GM21717 (cell line): ENCODE measurements around the gene DENND6A.
"Not testable (repeated sequence)": the region's sequence is repeated elsewhere in the genome, so short reads cannot be mapped to it uniquely, and the experiment has no call there.

Experiments used
- ATAC-seq: cut with Tn5 transposase; IDR thresholded peaks from one replicate; pipeline ENCODE4 v1.9.1; 2021; ENCODE audit warnings: mild to moderate bottlenecking, moderate library complexity; ENCODE audit not compliant: unreplicated experiment

DENND6A gene

DNA sequence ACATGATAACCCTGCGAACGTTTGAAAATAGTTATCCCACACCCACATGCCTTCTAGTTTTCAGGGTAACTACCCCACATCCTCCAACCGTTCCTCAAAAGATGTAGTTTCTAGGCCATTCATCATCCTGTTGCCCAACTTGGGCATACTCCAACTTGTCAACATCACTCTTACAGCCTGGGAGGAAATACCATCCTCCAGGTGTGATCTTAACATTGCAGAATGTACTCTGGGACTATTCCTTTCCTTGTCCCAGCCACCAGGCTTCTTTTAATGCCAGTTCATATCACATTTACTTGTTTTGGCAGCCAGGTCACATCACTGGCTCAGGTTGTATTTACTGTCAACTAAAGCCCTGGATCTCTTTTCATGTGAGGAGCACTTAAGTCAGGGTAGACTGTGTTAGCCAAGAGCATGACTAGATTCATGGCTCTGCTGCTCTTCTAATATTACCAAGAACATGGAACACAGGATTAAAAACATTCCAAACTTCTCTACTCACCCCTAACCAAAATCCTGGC, 4.0 kb upstream of the DENND6A start:
- ATAC-seq, result no peak

DNA sequence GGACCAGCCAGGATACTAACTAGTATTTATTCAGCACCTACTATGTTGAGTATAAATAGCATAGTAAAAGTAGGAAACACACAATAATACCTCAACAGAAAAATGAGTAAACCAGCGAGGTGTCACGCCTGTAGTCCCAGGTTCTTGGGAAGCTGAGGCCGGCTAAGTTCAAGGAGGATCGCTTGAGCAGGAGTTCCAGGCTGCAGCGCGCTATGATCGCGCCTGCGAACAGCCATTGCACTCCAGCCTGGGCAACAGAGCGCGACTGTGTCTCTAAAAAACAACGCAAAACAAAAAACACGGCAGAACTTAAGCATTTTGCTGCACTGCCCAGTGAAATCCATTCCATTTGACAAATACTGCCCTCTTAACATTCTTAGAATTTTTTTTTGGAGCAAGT, 1.3 kb upstream of the DENND6A start:
- no peak for ATAC-seq

DNA sequence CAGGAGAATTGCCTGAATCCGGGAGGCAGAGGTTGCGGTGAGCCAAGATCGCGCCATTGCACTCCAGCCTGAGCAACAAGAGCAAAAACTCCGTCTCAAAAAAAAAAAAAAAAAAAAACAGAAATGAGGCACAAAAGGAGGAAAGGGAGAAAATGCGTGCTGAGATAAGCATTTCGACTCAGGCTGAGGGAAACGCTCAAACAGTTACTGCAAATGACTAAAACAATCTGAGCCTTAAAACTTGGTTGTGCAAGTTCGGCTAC, 813 bp downstream of the DENND6A start:
- ATAC-seq, result not testable (repeated sequence)

DNA sequence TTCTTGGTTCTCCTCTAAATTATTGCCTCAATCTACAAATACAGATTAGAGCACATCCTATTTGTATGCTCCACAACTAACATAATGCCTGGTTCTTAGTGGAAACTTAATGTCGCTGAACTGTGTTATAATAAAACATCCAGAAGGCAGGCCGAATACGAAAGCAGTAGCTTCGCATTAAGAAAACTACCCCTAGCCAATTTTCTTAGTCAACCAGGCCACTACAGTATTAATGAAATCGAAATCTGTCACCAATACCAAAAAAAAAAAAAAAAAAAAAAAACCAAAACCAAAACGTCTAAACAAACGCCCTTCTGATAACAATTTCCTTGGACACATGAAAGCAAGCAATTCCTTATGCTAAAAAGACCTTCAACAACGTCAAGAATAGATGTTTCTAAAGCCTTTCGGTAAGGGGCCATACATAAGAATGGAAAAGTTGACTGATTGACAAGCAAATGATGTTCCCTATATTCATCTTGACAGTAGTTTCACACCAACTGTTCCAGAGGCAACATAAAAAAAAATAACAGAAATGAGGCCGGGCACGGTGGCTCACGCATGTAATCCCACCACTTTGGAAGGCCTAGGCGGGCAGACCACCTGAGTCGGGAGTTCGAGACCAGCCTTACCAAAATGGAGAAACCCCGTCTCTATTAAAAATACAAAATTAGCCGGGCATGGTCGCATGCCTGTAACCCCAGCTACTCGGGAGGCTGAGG, 1.3 kb downstream of the DENND6A start:
- no peak for ATAC-seq

DNA sequence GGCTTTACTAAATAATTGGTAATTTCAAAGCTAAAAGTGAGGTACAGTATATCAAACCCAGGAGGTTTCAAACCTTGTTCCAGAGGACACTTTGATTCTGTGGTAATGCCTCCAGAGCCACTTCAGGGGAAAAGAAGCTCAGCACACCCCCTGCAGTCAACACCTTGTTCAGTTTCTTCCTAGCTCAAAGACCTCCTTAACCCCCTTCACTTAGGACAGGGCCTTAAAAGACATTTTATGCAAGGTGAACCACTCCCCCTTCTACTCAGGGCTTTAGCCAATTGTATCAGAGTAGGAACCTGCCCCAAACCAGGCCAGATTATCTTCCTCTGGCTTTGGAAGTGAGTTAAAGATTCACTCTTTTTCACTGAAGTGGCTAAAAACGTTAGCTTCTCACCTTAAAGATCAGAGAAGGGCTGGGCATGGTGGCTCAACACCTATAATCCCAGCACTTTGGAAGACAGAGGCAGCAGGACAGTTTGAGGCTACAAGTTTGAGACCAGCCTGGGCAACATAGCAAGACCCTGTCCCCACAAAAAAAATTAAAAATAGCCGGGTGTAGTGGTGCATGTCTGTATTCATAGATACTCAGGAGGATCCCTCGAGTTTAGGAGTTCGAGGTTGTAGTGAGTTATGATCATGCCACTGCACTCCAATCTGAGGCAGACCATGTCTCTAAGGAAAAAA, 3.4 kb downstream of the DENND6A start:
- no peak for ATAC-seq

DNA sequence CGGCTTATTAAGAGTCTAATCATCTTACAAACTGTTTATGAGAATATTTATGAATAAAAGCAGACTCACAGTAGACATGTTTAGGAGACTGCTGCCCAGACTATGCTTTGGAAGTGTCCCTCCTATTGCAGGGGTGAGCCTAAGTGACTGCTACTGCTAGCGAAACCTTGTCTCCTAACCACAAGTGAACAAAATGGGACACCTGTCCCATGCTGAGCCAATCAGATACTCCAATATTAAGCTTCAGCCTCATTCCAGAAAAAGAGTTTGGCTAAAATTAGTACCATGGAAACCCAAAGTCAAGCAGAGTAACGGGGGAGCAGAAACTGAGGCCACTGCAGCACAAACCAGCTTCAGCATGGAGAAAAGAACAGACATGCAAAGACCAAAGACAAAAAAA, 4.6 kb downstream of the DENND6A start:
- no peak for ATAC-seq

DNA sequence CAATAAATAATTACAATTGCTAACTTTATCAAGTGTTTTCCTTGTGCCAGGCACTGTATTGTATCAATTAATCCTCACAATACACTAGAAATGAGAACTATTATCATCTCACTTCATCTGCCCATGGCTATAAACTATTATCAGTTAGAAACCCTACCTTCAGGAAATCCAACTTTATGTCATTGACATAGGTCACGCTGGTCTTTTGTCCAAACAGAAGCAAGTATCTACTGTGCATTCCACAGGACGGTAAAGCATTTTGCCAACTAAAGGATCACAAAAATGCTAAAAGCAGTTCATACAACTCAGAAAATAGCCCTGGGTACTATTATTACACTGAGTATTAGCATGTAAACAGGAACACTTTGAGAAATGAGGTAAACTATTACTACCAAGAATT, 9.6 kb downstream of the DENND6A start:
- ATAC-seq, result no peak

DNA sequence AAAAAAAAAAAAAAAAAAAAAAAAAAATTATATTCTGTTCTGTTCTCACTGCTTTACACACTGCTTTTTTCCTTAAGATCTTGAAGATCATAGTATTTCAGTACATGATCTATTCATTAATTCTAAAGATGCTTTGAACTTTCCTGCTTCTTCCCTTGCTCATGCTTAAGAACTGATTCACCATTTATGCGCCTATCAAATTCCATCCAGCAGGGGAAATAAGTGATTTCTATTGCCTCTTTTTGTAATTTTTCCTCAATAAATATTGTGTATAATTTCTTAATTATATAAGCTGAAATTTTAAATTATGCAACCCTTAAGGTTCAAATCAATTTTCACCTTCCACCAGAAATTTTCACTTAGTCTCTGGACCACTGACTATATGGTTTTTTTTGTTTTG, 10.6 kb downstream of the DENND6A start:
- ATAC-seq, result no peak

DNA sequence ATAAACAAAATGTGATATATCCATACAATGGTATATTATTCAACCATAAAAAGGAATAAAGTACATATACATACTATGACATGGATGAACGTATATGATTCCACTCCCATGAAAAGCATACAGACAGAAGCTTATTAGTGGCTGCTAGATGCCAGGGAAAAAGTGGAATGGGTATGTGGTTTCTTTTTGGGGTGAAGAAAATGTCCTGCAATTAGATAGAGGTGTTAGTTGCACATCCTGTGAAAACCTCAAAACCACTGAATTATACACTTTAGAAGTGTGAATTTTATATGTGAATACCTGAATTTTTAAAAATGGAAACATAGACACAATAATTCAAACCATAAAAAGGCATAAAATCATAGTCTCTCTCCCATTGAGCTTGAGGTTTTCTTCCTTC, 11.2 kb downstream of the DENND6A start:
- no peak for ATAC-seq

DNA sequence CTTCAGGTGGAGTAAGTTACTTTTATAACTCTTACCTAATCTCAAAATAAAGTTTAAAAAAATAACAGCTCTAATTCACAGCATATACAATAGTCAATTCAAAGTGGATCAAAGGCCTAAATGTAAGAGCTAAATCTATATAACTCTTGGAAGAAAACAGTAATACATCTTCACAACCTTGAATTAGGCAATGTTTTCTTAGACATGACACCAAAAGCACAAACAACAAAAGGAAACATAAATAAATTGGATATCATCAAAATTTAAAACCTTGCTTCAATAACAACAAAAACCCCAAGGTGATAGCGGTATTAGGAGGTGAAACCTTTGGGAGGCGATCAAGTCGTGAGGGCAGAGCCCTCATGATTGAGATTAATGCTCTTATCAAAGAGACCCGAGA, 12.8 kb downstream of the DENND6A start:
- no peak for ATAC-seq

DNA sequence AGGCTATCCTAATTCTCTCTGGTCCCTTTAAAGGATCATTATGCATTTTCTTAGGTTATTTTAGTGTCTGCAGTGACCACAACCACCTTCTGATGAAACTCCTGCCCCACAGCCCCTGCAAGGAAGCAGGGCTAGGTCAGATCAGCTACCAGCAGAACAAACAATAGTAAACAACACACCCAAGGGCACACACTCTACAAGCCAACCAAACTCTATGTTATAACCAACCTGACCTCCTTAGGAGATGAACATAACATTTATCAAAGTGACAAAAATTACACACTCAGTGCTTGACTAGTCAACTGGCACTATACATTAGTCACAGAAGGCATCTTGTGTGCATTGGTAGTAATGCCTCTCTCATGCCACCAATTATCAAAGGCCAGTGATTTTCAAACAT, 17.3 kb downstream of the DENND6A start:
- ATAC-seq, result no peak

DNA sequence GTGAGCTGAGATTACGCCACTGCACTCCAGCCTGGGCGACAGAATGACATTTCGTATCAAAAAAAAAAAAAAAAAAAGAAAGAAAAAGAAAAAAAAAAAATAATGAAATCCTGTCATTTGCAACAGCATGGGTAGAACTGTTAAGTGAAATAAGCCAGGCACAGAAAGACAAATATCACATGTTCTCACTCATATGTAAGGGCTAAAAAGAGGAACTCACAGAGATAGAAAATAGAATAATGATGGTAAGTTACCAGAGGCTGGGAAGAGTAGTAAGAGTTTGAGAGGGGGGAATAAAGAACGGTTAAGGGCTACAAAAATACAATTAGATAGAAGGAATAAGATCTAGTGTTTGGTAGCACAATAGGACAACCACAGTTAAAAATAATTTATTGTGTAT, 19.7 kb downstream of the DENND6A start:
- ATAC-seq, result no peak

DNA sequence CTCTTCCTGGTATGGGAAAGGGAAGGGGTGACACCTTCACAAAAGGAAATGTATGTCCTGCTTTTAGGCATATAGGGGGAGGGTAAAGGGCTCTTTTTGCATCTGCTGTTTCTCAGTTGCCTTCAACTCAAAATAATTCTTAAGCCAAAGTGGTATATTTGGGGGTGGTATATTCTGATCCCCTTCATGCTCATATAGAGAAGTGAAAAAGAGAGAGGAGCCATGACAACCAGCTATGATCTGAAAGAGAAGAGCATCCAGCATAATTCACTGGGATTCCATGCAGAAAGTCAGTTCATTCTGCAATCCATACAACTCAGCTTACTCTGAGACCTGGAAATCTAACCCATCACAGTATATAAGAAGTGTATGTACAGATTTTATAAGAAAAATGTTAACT, 22.3 kb downstream of the DENND6A start:
- no peak for ATAC-seq

DNA sequence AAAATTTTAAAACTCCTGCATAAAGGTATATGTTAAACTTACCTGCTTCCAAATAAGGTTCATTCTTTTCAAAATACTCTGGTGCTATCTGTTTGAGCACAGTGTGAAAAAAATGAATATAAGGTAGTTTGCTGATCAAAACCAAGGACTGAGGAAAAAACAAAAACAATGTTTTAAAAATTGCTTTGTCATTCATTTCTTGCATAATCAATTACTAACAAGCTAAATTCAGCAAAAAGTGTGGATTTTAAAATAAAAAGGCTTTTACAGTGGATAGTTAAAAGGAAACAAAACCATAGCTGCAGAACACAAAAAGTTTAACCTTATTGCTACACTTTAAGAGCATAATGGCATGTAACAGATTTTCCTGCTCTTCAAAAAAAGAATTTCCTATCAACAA, 31.5 kb downstream of the DENND6A start:
- ATAC-seq, result no peak

DNA sequence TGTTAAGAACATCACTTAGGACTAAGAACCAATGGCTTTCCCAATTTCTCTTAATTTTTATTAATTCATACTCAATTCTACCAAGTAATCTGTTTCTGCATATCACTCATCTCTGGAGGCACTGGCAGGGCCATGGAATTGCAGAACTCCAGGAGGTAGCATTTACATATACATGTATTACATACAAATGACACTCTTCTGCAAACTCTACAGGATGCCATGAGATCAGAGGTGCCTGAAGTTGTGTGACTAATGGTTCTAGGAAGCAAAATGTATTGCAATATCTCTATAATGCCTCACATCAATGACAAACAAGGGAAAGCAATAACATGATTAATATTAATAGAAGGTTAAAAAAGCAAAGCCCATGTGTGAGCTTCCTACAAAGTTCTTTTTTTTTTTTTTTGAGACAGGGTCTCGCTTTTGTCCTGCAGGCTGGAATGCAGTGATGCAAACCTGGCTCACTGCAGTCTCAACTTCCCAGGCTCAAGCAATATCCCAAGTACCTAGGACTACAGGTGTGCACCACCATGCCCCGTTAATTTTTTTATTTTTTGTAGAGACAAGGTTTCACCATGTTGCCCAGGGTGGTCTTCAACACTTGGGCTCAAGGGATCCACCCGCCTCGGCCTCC, 33.0 kb downstream of the DENND6A start:
- no peak for ATAC-seq

DNA sequence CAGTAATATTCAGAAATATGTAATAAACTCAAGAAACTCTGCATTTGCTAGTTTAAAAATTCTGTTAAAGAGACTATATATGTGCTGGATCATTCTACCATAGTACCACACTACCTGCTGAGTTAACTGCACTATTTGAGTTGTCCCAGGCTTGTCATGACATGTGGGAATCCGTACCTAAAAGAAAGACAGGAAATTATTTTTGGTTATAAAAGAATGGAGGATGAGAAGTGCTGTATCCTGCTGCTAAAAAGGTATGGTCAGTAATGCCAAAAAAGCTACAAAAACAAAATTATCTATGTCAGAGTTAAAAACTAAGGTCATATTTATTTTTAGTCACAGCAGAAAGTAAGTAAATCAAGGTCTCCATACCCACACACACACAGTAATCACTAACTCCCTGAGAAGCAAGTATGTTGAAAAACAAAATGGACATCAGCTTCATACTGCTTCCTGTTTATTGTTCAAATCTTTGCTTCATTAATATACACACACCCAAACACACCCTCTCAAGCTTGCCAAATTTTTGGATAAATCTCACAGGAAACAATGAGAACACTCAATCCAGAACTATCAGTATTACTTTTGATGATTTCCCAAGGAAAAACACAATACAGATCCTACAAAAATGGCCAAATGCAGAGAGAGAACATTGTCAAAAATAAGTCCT, 33.7 kb downstream of the DENND6A start:
- no peak for ATAC-seq

DNA sequence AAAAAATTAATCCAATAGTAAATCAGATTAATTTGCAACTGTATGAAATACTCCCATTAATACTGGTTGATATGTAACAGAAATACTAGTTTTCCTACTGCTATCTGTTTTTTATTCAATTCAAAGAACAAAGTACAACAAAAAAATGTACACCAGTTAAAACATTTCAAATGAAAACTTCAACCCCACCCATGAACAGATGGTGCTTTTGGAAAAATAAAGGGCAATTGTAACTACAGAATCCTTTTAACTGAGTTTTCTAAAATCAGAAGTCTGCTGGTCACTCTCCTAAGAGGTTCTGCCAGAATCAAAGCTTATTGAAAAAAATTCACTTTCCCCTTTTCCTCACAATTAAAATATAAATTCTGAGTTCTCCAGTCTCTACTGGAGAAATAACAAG, 34.3 kb downstream of the DENND6A start:
- ATAC-seq, result no peak

DNA sequence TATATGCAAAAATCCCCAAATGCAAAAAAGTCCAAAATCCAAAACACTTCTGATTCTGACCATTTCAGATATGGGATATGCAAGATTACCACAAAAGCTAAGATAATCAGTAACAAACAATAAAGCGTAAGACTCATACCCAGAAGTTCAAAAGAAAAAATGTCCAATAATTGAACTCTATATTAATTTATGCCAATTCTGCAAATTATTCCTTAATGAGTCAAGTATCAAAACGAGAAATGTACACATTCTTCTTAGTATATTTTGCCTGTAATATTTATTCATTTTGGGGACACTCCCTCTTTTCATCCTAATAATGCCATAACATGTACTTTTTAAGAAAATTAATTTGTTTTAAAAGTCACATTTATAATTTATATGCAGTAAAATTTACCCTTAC, 37.1 kb downstream of the DENND6A start:
- ATAC-seq, result no peak

DNA sequence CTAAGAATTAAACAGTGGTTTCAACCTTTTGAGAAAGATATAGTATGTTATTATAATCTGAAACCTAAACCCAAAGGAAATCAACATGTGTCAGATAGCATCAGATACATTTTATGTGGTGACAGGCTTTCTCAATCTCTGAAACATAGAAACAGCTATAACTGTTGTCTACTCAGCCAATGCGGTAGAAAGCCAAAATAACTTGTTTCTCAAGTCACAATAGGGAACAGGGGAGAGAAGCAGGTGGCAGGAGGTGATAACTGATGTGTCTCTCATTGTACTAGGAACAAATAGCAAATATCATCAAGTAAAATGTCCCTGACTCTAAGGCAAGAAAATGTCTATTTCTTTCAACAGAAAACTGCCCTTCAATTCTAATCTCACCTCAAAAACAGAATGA, 38.6 kb downstream of the DENND6A start:
- ATAC-seq, result no peak

DNA sequence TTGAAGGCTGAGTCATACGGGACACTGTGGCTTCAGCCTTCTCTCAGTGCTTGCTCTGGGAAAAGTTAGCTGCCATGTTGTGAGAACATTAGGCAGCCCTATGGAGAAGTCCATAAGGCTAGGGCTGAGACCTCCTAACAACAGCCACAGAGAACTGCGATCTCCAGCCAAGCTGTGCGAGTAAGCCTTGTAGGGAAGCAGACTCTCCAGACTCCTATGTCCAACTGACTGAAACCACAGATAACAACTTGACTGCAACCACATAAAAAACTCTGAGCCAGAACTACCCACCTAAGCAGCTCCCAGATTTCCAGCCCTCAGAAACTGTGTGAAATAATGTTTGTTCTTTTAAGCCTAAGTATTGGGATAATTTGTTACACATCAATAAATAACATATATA, 40.7 kb downstream of the DENND6A start:
- ATAC-seq, result no peak

DNA sequence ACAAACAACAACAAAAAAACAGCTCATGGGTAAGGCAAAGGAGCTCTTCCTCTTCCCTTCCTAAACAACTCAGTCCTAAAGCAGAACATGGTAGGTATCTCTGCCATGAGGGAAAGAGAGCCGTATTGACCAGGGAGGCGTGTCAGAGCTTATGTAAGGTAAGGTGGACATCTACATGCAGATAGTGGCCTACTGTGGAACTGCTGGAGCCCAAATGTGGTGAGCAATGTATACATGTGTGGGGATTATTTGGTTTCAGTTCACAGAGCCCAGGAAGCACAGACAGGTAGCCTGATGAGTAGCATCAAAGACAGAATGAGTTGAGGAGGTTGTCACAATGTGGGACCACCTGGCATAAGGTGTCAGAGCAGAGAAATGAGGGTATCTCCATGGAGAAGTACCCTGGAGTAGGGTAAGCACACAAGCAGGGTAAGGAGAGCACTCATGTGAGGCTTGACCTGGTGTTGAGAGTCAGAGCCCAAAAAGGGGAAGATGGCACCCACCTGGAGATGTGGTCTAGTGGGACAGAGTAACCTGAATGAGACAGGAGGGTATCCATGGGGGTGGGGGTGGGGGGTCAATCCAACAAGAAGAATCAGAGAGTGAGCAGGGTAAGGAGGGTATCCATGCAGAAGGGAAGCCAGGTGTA, 45.5 kb downstream of the DENND6A start:
- no peak for ATAC-seq
